Panc1 (cell line): ENCODE measurements around the gene PHC3. TPM values are rescaled to one million over a fixed set of nuclear protein-coding genes. Genes with fewer than 3 reads are reported as not detected.

Experiments
- ATAC-seq: fragments of 200-7000 bp; cut with Tn5 transposase; 2 replicates; pipeline ENCODE4 v1.9.1; 2020; ENCODE audit warnings: mild to moderate bottlenecking, moderate library complexity
- BruUV-seq: library from RNA; stranded (reverse); fragments of 400-500 nt; replicated peaks from 2 replicates; lab custom pipeline; 2021; lab: Mats Ljungman, UMichigan
- CTCF ChIA-PET: fragments of 300-600 bp; sonication (Branson Sonifier 250); formaldehyde crosslinking; loops from one replicate; lab custom pipeline; 2022; ENCODE audit warnings: antibody characterized with exemption; lab: Charles Lee
- POLR2A ChIA-PET: fragments of 300-600 bp; sonication (Branson Sonifier 250); formaldehyde crosslinking; loops from one replicate; lab custom pipeline; 2022; ENCODE audit warnings: antibody characterized with exemption; lab: Charles Lee
- DNase-seq: peaks from one replicate; pipeline ENCODE4 v3.0.0-alpha.2; 2010; ENCODE audit warnings: low read depth, low spot score
- H3K27ac ChIP-seq: 2 replicates; pipeline ENCODE4 v1.5.1; 2011; ENCODE audit warnings: mild to moderate bottlenecking, low read length, inconsistent platforms
- H3K27me3 ChIP-seq: fragments of 200-500 bp; sonication (Bioruptor generic); 2 replicates; pipeline ENCODE4 v1.6.0; 2014; ENCODE audit warnings: low read length, inconsistent platforms; ENCODE audit not compliant: control insufficient read depth, insufficient read depth
- H3K36me3 ChIP-seq: fragments of 200-500 bp; sonication (Bioruptor generic); 2 replicates; pipeline ENCODE4 v1.5.1; 2014; ENCODE audit warnings: inconsistent platforms, mild to moderate bottlenecking, low read length, moderate library complexity; ENCODE audit not compliant: control insufficient read depth, insufficient read depth
- H3K4me1 ChIP-seq: 2 replicates; pipeline ENCODE4 v1.5.1; 2011; ENCODE audit warnings: inconsistent platforms, mild to moderate bottlenecking, low read length, moderate library complexity; ENCODE audit not compliant: control insufficient read depth, insufficient read depth
- H3K4me3 ChIP-seq, 2 experiments: 2 replicates each; pipeline ENCODE4 v1.5.1; 2011 to 2012; ENCODE audit warnings: low read depth in 2 of 2, low read length in 2 of 2, mild to moderate bottlenecking in 2 of 2, inconsistent platforms in 1 of 2, moderate library complexity in 1 of 2
- H3K9me3 ChIP-seq: fragments of 200-500 bp; sonication (Bioruptor generic); 2 replicates; pipeline ENCODE4 v1.5.1; 2014; ENCODE audit warnings: low read depth, mild to moderate bottlenecking, inconsistent platforms, low read length, moderate library complexity; ENCODE audit not compliant: control insufficient read depth, insufficient read depth
- POLR2AphosphoS5 ChIP-seq: IDR thresholded peaks from 2 replicates; pipeline ENCODE4 v1.6.1; 2012; ENCODE audit warnings: mild to moderate bottlenecking, low read depth, low read length, moderate library complexity
- SIN3A ChIP-seq: IDR thresholded peaks from 2 replicates; pipeline ENCODE4 v1.6.1; 2012; ENCODE audit warnings: low read depth, mild to moderate bottlenecking, low read length, moderate library complexity, borderline replicate concordance; ENCODE audit not compliant: insufficient read depth
- TCF7L2 ChIP-seq: IDR thresholded peaks from 2 replicates; pipeline ENCODE4 v1.6.1; 2011; ENCODE audit warnings: mild to moderate bottlenecking, low read depth, low read length, inconsistent platforms
- in situ Hi-C: cut with HindIII; loops from 2 replicates; pipeline ENCODE4 v1.10.0; 2016; ENCODE audit warnings: low sequenced_read_pairs, low pct_unique_long_range_greater_than_20kb
- intact Hi-C: fragments of 100-400 bp; cut with micrococcal nuclease; formaldehyde crosslinking; loops from one replicate; pipeline ENCODE4 v1.10.0; 2022; ENCODE audit not compliant: unreplicated experiment
- total RNA-seq: library from RNA; stranded (reverse); gene quantifications from one replicate; pipeline ENCODE4 v1.2.1, GENCODE V29; 2021; ENCODE audit not compliant: unreplicated experiment
- TF ChIP-seq, protein P1 (sequence below): fragments of 450-650 bp; IDR thresholded peaks from 2 replicates; pipeline ENCODE4 v1.5.1; 2017; ENCODE audit warnings: mild to moderate bottlenecking
- TF ChIP-seq, protein P2 (sequence below), 2 experiments: IDR thresholded peaks; 2 replicates each; pipeline ENCODE4 v1.6.1; 2011 to 2012; ENCODE audit warnings: low read depth in 2 of 2, control low read depth in 1 of 2, low read length in 1 of 2, mild to moderate bottlenecking in 1 of 2, moderate library complexity in 1 of 2; ENCODE audit not compliant: insufficient read depth in 1 of 2

PHC3 gene
- total RNA-seq, 1 experiment from 2014 or later: 53.8 TPM

DNA sequence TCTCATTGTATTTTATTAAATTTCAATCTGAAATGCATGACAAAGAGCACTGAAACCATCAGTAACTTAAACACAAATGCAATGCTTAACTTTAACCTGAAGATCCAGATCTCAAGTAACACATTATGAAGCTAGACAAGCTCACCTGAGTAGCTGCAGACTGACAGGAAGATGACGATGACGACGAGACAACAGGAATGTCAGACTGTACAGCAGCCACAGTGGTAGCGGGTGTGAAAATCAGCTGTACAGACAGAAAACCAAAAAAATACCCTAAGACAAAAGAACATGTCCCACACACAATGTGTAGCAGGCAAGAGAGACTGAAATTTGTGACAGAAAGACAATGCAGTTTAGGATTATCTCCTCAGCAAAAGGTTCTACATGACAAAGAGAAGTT, 36.3 kb downstream of the PHC3 start:
- no peak overlapping the region for H3K4me3 ChIP-seq
- peaks cover 11% of the 10 kb centered on the region; the same call in 1 of the 2 replicates for H3K36me3 ChIP-seq
- intact Hi-C loops (no loop called here), in situ Hi-C loops (no loop called here)
- no TSS peak for BruUV-seq
- no peaks in the 10 kb centered on the region for H3K4me1 ChIP-seq
- CTCF ChIA-PET: interaction anchor here (0.6 kb wide), 1 partner anchor 361 kb away, joined by 5 read pairs; no protein-coding TSS in a partner anchor
- H3K27me3 ChIP-seq: no peaks in the 10 kb centered on the region
- TF ChIP-seq, protein P1, sequence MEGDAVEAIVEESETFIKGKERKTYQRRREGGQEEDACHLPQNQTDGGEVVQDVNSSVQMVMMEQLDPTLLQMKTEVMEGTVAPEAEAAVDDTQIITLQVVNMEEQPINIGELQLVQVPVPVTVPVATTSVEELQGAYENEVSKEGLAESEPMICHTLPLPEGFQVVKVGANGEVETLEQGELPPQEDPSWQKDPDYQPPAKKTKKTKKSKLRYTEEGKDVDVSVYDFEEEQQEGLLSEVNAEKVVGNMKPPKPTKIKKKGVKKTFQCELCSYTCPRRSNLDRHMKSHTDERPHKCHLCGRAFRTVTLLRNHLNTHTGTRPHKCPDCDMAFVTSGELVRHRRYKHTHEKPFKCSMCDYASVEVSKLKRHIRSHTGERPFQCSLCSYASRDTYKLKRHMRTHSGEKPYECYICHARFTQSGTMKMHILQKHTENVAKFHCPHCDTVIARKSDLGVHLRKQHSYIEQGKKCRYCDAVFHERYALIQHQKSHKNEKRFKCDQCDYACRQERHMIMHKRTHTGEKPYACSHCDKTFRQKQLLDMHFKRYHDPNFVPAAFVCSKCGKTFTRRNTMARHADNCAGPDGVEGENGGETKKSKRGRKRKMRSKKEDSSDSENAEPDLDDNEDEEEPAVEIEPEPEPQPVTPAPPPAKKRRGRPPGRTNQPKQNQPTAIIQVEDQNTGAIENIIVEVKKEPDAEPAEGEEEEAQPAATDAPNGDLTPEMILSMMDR: no peak
- TF ChIP-seq SIN3A (no peak), TCF7L2 (no peak), POLR2AphosphoS5 (no peak)
- TF ChIP-seq, protein P2, sequence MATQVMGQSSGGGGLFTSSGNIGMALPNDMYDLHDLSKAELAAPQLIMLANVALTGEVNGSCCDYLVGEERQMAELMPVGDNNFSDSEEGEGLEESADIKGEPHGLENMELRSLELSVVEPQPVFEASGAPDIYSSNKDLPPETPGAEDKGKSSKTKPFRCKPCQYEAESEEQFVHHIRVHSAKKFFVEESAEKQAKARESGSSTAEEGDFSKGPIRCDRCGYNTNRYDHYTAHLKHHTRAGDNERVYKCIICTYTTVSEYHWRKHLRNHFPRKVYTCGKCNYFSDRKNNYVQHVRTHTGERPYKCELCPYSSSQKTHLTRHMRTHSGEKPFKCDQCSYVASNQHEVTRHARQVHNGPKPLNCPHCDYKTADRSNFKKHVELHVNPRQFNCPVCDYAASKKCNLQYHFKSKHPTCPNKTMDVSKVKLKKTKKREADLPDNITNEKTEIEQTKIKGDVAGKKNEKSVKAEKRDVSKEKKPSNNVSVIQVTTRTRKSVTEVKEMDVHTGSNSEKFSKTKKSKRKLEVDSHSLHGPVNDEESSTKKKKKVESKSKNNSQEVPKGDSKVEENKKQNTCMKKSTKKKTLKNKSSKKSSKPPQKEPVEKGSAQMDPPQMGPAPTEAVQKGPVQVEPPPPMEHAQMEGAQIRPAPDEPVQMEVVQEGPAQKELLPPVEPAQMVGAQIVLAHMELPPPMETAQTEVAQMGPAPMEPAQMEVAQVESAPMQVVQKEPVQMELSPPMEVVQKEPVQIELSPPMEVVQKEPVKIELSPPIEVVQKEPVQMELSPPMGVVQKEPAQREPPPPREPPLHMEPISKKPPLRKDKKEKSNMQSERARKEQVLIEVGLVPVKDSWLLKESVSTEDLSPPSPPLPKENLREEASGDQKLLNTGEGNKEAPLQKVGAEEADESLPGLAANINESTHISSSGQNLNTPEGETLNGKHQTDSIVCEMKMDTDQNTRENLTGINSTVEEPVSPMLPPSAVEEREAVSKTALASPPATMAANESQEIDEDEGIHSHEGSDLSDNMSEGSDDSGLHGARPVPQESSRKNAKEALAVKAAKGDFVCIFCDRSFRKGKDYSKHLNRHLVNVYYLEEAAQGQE (IDR thresholded peaks at IDR 0.05; ENCODE audit: insufficient read depth in 1 of 2, low read depth in 2 of 2, low read length in 1 of 2): no peak
- DNase-seq (no peak), ATAC-seq (no peak)
- no peak overlapping the region for H3K27ac ChIP-seq
- POLR2A ChIA-PET: no interaction called here
- H3K9me3 ChIP-seq: no peaks in the 10 kb centered on the region

DNA sequence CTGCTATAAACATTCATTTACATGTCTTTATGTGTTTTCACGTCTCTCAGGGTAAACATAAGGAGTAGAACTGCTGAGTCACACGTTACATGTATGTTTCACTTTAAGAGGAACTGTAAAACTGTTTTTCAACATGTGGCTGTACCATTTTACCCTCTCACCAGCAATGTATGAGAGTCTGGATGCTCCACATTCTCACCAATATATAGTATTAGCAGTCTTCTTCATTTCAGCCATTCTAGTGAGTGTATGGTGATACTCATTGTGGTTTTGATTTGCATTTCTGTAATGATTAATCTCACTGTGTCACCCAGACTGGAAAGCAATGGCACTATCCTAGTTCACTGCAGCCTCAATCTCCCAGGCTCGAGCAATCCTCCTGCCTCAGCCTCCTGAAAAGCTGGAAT, 37.1 kb downstream of the PHC3 start:
- no peak overlapping the region for H3K27ac ChIP-seq
- in situ Hi-C loops: no loop called here
- ChIA-PET POLR2A (no interaction called here), CTCF (no interaction called here)
- TF ChIP-seq POLR2AphosphoS5 (no peak), TCF7L2 (no peak), SIN3A (no peak)
- TF ChIP-seq, protein P1: no peak
- TF ChIP-seq, protein P2 (IDR thresholded peaks at IDR 0.05; ENCODE audit: insufficient read depth in 1 of 2, low read depth in 2 of 2, low read length in 1 of 2): no peak
- DNase-seq: no peak
- no peaks in the 10 kb centered on the region for H3K9me3 ChIP-seq
- no peaks in the 10 kb centered on the region for H3K4me1 ChIP-seq
- intact Hi-C loops: no loop called here
- H3K36me3 ChIP-seq: peaks cover 8% of the 10 kb centered on the region; the same call in 1 of the 2 replicates
- no peak for ATAC-seq
- no TSS peak for BruUV-seq
- H3K27me3 ChIP-seq: no peaks in the 10 kb centered on the region
- no peak overlapping the region for H3K4me3 ChIP-seq
